GM18499 (cell line): Measurements from ENCODE around the gene STAMBPL1.

Experiments used
- ATAC-seq: cut with Tn5 transposase; IDR thresholded peaks from one replicate; pipeline ENCODE4 v1.9.1; 2021; ENCODE audit warnings: moderate number of reproducible peaks; ENCODE audit not compliant: insufficient read depth, unreplicated experiment

STAMBPL1 gene

GRCh38 chr10:88941026-88941425 lies 61.0 kb downstream of the STAMBPL1 start:
- ATAC-seq, result no peak

DNA sequence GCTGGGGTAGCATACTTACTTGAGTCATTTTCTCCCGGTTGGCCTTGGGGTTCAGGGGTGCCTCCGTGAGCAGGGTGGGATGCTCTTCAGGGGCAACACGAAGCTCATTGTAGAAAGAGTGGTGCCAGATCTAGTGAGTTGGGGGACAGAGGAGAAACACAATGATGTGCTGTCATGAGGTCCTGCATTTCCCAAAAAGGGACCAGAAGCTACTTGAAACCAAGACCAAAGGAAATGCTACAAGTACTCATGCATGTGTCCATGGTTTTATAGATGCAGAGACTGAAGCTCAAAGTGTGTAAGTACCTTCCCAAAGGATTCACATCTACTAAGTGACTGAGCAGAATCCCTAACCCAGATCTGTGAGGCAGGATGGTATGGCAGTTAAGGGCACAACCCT lies 63.7 kb downstream of the STAMBPL1 start:
- no peak for ATAC-seq

DNA sequence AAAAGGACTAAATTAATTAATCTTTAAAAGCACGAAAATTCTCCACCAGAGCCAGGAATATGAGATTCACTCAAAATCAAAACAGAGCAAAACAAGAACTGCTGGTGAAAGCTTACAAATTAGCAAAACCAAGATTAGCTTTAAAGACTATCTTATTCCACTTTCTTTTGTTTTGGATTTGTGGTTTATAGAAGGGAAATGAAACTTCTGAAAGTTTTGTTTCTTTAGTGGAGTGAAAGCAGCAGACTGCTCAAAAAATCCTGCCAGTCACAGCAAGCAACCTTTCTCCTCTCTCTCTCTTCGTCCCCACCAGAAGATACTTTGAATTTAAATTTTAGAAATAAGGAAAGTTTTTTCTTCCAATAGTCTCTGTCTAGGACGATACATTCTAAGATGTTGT lies 64.8 kb downstream of the STAMBPL1 start:
- no peak for ATAC-seq

DNA sequence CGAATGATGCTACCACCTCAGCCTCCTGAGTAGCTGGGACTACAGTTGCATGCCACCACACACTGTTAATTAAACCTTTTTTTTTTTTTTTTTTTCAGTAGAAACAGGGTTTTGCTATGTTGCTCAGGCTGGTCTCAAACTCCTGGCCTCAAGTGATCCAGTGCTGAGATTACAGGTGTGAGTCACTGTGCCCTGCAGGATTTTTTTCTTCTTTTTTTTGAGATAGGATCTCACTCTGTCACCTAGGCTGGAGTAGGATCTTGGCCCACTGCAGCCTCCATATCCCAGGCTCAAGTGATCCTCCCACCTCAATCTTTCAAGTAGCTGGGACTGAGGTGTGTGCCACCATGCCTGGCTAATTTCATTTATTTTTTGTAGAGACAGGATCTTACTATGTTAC lies 66.2 kb downstream of the STAMBPL1 start:
- no peak for ATAC-seq

GRCh38 chr10:88946965-88947590 lies 67.0 kb downstream of the STAMBPL1 start:
- ATAC-seq, result no peak

- ATAC-seq, result no peak
Observed at GRCh38 chr10:88949051-88949450, 69.0 kb downstream of the STAMBPL1 start.

DNA sequence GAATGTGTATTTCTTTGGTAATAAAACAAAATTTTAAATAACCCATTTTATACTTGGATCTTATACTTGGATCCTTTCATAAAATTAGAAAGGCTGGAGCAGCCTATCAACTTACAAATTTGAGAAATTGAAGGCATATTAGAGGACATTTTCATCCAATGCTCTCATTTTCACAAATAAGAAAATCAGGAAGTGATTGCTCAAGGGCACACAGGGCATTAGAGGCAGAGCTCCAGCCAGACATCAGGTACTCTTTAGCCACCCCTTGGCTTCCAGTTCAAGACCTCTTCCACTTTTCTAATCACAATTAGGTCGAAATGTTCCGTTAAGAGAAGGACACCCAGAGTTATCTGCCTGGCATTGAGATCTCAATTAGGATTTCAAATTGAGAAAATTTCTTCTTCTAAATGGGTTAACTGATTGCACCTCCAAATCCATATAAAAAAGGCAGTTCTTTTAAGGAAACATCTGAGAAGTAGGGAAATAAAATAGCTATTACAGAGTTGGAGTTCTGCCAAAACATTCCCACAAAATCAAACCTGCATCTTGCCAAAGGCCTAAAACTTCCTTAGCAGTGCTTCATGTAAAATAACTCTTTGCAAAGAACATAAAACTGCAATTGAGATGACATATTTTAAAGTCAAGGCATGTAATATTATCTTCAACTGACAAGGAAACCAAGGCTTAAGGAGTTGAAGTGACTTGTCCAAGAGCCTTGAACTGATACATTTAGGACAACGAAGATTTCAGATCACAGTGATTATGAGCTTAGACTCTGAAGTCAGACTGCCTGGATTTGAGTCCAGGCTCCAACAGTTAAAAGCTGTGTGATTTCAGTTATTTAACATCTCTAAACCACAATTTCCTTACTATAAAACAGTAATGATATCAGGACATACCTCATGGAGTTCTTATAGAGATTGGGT lies 70.1 kb downstream of the STAMBPL1 start:
- no peak for ATAC-seq

GRCh38 chr10:88952647-88953111 lies 72.6 kb downstream of the STAMBPL1 start, which contains the start of gene ACTA2:
Gene ACTA2 (minus strand): TSS chr10:88952773. CDS start chr10:88948930, 3,843 bp downstream.
- no peak for ATAC-seq

DNA sequence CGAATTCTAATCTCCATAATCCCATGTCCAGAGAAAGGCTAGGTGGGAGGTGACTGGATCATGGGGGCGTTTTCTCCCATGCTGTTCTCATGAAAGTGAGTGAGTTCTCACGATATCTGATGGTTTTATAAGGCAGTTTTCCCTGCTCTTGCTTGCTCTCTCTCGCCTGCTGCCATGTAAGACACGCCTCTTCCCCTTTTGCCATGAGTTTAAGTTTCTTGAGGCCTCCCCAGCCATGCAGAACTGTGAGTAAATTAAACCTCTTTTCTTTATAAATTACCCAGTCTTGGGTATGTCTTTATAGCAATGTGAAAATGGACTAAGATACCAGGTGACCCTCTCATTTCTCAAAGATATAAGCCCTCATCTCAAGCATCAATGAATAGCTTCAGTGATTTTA lies 73.6 kb downstream of the STAMBPL1 start:
- ATAC-seq, result no peak

- no peak for ATAC-seq
Observed at GRCh38 chr10:88954458-88955083, 74.5 kb downstream of the STAMBPL1 start.

DNA sequence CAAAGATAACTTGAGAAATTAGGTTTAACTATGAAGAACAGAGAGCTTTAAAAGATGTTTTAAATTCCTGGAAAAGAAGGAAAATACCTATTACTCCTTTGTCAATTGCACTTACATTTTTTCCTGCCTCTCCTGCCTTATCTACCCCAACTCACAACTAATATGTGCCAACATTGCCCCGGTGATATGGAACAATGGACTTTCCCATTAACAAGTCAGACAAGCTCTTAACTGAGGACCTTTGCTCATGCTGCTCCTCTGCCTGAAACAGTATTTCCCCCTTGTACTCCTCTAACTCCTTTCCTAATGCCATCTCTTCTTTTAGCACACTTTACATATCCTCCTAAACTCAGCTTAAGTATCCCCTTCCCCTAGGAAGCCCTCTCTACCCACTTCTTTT lies 77.3 kb downstream of the STAMBPL1 start:
- ATAC-seq, result no peak

- ATAC-seq, result no peak
Observed at GRCh38 chr10:88958721-88959120, 78.7 kb downstream of the STAMBPL1 start.

DNA sequence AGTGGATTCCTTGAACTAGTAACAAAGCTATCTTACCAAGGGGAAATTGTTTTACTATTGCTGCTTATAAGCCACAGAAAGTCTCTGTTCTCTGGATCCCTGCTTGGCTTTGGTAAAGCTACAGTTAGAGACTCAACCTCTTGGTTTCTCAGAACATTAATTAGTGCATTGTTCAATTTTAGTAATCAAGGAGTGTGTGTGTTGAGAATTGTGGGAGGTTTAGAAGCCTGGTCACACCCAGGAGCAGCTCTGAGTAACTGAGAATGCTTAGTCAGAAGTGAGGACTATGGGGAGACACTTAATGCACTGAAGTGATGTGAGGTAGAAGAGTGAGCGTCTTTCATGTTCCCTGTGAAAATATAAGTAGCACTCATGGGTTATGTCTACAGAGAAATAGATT lies 80.8 kb downstream of the STAMBPL1 start:
- ATAC-seq, result no peak

DNA sequence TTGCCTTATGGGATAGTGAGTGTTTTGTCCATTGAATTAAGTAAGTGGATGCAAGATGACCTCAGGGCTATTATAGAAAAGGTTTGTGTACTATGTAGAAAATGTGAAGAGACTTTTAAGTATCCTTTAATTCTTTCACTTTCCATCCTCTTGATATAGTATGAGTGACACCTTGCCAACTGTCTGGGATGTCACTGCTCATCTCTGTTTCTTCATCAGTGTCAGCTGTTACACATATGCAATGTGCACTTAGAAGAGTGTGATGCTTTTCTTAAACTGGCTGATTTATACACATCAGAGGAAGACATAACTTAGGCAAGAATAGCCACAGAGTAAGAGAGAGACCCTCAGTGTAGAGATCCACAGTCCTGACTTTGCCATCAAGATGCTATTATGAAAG lies 81.2 kb downstream of the STAMBPL1 start:
- ATAC-seq, result no peak

DNA sequence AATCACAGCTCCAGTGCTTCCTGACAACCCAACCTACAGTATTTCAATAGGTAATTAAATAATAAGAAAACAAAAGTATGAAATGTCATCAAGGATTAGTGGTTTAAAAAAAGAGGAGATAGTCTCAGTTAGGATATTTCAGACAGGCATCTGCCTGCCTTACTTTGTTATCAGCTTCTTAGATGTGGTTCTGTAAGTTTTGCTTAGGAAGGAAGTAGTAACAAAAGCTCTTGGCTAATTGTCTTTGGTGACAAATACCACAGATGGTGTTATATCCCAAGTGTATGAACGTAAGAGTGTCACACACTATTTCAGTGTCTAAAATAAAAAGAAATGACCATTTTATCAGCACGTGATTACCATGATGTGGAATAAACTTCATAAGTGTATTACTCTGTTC lies 82.3 kb downstream of the STAMBPL1 start:
- no peak for ATAC-seq

DNA sequence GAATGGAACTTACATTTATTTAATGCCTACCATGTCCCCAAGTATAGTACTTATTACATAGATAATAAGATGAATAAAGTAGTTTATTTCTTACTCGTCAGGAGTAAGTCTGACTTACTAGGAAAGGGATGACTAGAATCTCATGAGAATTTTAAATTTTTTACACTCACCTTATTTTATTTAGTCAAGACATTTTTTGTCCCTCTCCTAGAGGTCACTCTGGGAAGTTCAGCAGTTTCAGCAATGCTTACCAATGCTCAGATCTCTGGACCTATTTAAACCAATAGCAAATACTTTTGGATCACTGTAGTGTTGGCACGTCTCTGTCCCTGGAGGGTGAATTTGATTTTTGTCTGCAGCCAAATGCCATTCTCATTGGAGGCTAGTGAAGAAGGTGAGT lies 83.3 kb downstream of the STAMBPL1 start:
- no peak for ATAC-seq

GRCh38 chr10:88964360-88964759 lies 84.3 kb downstream of the STAMBPL1 start:
- no peak for ATAC-seq

DNA sequence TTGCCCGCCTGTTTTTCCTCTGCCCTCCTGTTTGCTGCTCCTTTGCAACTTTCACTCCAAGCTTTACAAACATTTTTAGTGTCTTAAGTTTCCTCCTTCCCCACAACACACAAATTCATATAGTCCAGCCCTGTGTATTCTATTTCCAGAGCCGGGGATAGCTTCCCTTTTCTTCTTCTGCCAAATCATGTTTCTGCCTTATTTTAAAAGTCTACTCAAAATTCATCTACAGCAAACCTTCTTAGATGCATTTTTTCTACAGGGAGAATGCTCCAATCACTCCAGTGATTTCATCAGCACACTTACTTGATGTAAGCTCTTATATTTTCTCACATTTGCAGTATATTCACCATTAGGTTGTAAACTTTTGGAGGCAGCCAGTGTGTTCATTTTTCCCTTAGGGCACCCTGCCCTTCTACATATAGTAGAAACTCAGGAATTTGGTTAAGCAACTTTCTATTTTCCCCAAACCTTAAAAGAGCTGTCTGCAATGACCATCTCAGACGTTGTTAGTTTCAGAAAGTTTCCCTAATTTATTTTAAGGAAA lies 84.9 kb downstream of the STAMBPL1 start:
- ATAC-seq, result no peak

- no peak for ATAC-seq
Observed at GRCh38 chr10:88966797-88967196, 86.8 kb downstream of the STAMBPL1 start.

- no peak for ATAC-seq
Observed at GRCh38 chr10:88968391-88968790, 88.3 kb downstream of the STAMBPL1 start.
